Panc1 (cell line): ENCODE measurements around the gene CHURC1. TPM values are rescaled to one million over a fixed set of nuclear protein-coding genes. Genes with fewer than 3 reads are reported as not detected.

Experiments used
- ATAC-seq: fragments of 200-7000 bp; cut with Tn5 transposase; 2 replicates; pipeline ENCODE4 v1.9.1; 2020; ENCODE audit warnings: mild to moderate bottlenecking, moderate library complexity
- BruUV-seq: library from RNA; stranded (reverse); fragments of 400-500 nt; replicated peaks from 2 replicates; lab custom pipeline; 2021; lab: Mats Ljungman, UMichigan
- CTCF ChIA-PET: fragments of 300-600 bp; sonication (Branson Sonifier 250); formaldehyde crosslinking; loops from one replicate; lab custom pipeline; 2022; ENCODE audit warnings: antibody characterized with exemption; lab: Charles Lee
- POLR2A ChIA-PET: fragments of 300-600 bp; sonication (Branson Sonifier 250); formaldehyde crosslinking; loops from one replicate; lab custom pipeline; 2022; ENCODE audit warnings: antibody characterized with exemption; lab: Charles Lee
- DNase-seq: peaks from one replicate; pipeline ENCODE4 v3.0.0-alpha.2; 2010; ENCODE audit warnings: low read depth, low spot score
- H3K27ac ChIP-seq: 2 replicates; pipeline ENCODE4 v1.5.1; 2011; ENCODE audit warnings: mild to moderate bottlenecking, low read length, inconsistent platforms
- H3K27me3 ChIP-seq: fragments of 200-500 bp; sonication (Bioruptor generic); 2 replicates; pipeline ENCODE4 v1.6.0; 2014; ENCODE audit warnings: low read length, inconsistent platforms; ENCODE audit not compliant: control insufficient read depth, insufficient read depth
- H3K36me3 ChIP-seq: fragments of 200-500 bp; sonication (Bioruptor generic); 2 replicates; pipeline ENCODE4 v1.5.1; 2014; ENCODE audit warnings: inconsistent platforms, mild to moderate bottlenecking, low read length, moderate library complexity; ENCODE audit not compliant: control insufficient read depth, insufficient read depth
- H3K4me1 ChIP-seq: 2 replicates; pipeline ENCODE4 v1.5.1; 2011; ENCODE audit warnings: inconsistent platforms, mild to moderate bottlenecking, low read length, moderate library complexity; ENCODE audit not compliant: control insufficient read depth, insufficient read depth
- H3K4me3 ChIP-seq, 2 experiments: 2 replicates each; pipeline ENCODE4 v1.5.1; 2011 to 2012; ENCODE audit warnings: low read depth in 2 of 2, low read length in 2 of 2, mild to moderate bottlenecking in 2 of 2, inconsistent platforms in 1 of 2, moderate library complexity in 1 of 2
- H3K9me3 ChIP-seq: fragments of 200-500 bp; sonication (Bioruptor generic); 2 replicates; pipeline ENCODE4 v1.5.1; 2014; ENCODE audit warnings: low read depth, mild to moderate bottlenecking, inconsistent platforms, low read length, moderate library complexity; ENCODE audit not compliant: control insufficient read depth, insufficient read depth
- CTCF ChIP-seq: fragments of 450-650 bp; IDR thresholded peaks from 2 replicates; pipeline ENCODE4 v1.5.1; 2017; ENCODE audit warnings: mild to moderate bottlenecking
- POLR2AphosphoS5 ChIP-seq: IDR thresholded peaks from 2 replicates; pipeline ENCODE4 v1.6.1; 2012; ENCODE audit warnings: mild to moderate bottlenecking, low read depth, low read length, moderate library complexity
- REST ChIP-seq, 2 experiments: IDR thresholded peaks; 2 replicates each; pipeline ENCODE4 v1.6.1; 2011 to 2012; ENCODE audit warnings: low read depth in 2 of 2, control low read depth in 1 of 2, low read length in 1 of 2, mild to moderate bottlenecking in 1 of 2, moderate library complexity in 1 of 2; ENCODE audit not compliant: insufficient read depth in 1 of 2
- SIN3A ChIP-seq: IDR thresholded peaks from 2 replicates; pipeline ENCODE4 v1.6.1; 2012; ENCODE audit warnings: low read depth, mild to moderate bottlenecking, low read length, moderate library complexity, borderline replicate concordance; ENCODE audit not compliant: insufficient read depth
- TCF7L2 ChIP-seq: IDR thresholded peaks from 2 replicates; pipeline ENCODE4 v1.6.1; 2011; ENCODE audit warnings: mild to moderate bottlenecking, low read depth, low read length, inconsistent platforms
- in situ Hi-C: cut with HindIII; loops from 2 replicates; pipeline ENCODE4 v1.10.0; 2016; ENCODE audit warnings: low sequenced_read_pairs, low pct_unique_long_range_greater_than_20kb
- intact Hi-C: fragments of 100-400 bp; cut with micrococcal nuclease; formaldehyde crosslinking; loops from one replicate; pipeline ENCODE4 v1.10.0; 2022; ENCODE audit not compliant: unreplicated experiment
- total RNA-seq: library from RNA; stranded (reverse); gene quantifications from one replicate; pipeline ENCODE4 v1.2.1, GENCODE V29; 2021; ENCODE audit not compliant: unreplicated experiment

Gene CHURC1
- total RNA-seq, 1 experiment from 2014 or later = 55.6 TPM

DNA sequence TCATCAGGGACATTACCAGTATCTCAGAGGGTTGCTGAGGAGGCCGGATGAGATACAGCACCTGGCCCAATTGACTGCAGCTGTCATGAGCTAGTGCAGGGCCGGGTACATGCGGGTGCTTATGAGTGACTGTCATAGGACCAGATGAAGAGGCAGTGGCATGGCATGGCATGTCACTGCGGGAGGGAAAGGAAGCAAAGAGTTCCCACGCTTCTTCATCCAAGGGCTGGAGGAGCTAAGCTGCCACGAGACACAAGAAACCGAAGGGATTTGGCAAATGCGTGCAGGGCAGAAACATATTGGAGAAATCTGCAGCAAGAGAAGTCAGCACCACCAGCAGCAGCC lies 39.0 kb downstream of the CHURC1 start:
- Histone ChIP-seq H3K4me1 (no peaks in the 10 kb centered on the region), H3K36me3 (no peaks in the 10 kb centered on the region), H3K4me3 (no peak overlapping the region), H3K27ac (no peak overlapping the region), H3K9me3 (no peaks in the 10 kb centered on the region), H3K27me3 (no peaks in the 10 kb centered on the region)
- DNase-seq (no peak), ATAC-seq (no peak)
- ChIA-PET CTCF (no interaction called here), POLR2A (no interaction called here)
- in situ Hi-C loops = no loop called here
- BruUV-seq = no TSS peak
- no peak for TF ChIP-seq REST (IDR thresholded peaks at IDR 0.05; ENCODE audit: insufficient read depth in 1 of 2, low read depth in 2 of 2, low read length in 1 of 2)
- TF ChIP-seq TCF7L2 = no peak
- TF ChIP-seq SIN3A = no peak
- no peak for TF ChIP-seq CTCF
- no peak for TF ChIP-seq POLR2AphosphoS5
- intact Hi-C loops = no loop called here

DNA sequence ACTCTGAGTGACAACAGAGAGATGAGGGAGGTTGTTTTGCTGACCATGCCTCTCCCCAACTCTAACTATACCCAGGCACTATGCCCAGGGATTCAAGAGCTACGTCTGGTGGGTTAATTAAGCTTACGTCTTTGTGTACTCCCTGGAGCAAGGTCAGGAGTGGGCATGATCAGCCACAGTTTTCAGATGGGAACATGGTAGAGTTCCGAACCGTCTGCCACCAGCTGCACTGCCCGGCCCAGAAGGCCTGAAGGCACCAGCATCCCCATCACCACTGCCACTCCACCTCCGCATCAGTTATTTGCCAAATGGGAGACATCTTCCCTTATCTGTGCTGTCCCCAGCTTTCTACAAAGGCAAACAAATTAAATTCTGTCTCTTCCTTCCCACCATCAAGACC lies 39.4 kb downstream of the CHURC1 start:
- ChIA-PET CTCF (no interaction called here), POLR2A (no interaction called here)
- TF ChIP-seq SIN3A (no peak), CTCF (no peak), REST (IDR thresholded peaks at IDR 0.05; ENCODE audit: insufficient read depth in 1 of 2, low read depth in 2 of 2, low read length in 1 of 2) (no peak), TCF7L2 (no peak), POLR2AphosphoS5 (no peak)
- Histone ChIP-seq H3K27me3 (no peaks in the 10 kb centered on the region), H3K4me3 (no peak overlapping the region), H3K9me3 (no peaks in the 10 kb centered on the region), H3K27ac (no peak overlapping the region), H3K4me1 (no peaks in the 10 kb centered on the region), H3K36me3 (no peaks in the 10 kb centered on the region)
- ATAC-seq (no peak), DNase-seq (no peak)
- no TSS peak for BruUV-seq
- in situ Hi-C loops = no loop called here
- intact Hi-C loops = no loop called here
